IMR-90 (cell line): ENCODE results near the gene MICB. TPM values are rescaled to one million over a fixed set of nuclear protein-coding genes. Genes with fewer than 3 reads are reported as not detected.

Experiments used
- CTCF ChIP-seq: conservative IDR thresholded peaks from 2 replicates; pipeline ENCODE4 v1.5.1; 2012; ENCODE audit warnings: mild to moderate bottlenecking, low read depth, low read length, improper control_type of control experiment
- polyA plus RNA-seq, 3 experiments: library from polyadenylated mRNA; depleted of rRNA; stranded (reverse); fragments of >200 nt; gene quantifications; 2 replicates each; pipeline ENCODE4 v1.2.3, GENCODE V29; 2012; ENCODE audit warnings: low replicate concordance in 1 of 3
- total RNA-seq: library from RNA; depleted of rRNA; stranded (reverse); fragments of >200 nt; gene quantifications from 2 replicates; pipeline ENCODE4 v1.2.3, GENCODE V29; 2012

MICB gene
- total and polyA plus RNA-seq, 2 of the 4 experiments (the other 2 are of a cell fraction) = 9.6 to 11.1 TPM

- peak; percentile 99 for TF ChIP-seq CTCF
Measured at GRCh38 chr6:31546339-31546957, 48.5 kb downstream of the MICB start, which contains the start of gene ATP6V1G2 (continued).
